GM12872 (cell line): Measurements from ENCODE around the gene RMDN3.

Experiments
- TF ChIP-seq, protein P1 (sequence below): IDR thresholded peaks from 3 replicates; pipeline ENCODE4 v1.5.1; 2011; ENCODE audit warnings: low read depth, mild to moderate bottlenecking, low read length, moderate library complexity; ENCODE audit not compliant: insufficient read depth

Gene RMDN3

DNA sequence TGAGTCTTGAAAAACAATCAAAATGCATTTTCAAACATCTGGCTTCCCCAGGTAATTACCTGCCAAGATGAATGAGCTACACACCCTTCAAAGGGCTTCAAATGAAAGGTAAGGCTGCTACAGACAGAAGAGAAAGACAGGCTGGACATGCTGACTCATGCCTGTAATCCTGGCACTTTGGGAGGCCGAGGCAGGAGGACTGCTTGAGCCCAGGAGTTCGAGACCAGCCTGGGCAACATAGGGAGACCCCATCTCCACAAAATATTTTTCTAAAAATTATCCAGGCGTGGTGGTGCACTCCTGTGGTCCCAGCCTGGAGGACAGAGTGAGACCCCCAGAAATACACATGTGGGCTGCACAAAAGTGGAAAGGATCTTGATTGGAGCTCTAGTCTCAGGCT lies 37.3 kb upstream of the RMDN3 start:
- TF ChIP-seq, protein P1, sequence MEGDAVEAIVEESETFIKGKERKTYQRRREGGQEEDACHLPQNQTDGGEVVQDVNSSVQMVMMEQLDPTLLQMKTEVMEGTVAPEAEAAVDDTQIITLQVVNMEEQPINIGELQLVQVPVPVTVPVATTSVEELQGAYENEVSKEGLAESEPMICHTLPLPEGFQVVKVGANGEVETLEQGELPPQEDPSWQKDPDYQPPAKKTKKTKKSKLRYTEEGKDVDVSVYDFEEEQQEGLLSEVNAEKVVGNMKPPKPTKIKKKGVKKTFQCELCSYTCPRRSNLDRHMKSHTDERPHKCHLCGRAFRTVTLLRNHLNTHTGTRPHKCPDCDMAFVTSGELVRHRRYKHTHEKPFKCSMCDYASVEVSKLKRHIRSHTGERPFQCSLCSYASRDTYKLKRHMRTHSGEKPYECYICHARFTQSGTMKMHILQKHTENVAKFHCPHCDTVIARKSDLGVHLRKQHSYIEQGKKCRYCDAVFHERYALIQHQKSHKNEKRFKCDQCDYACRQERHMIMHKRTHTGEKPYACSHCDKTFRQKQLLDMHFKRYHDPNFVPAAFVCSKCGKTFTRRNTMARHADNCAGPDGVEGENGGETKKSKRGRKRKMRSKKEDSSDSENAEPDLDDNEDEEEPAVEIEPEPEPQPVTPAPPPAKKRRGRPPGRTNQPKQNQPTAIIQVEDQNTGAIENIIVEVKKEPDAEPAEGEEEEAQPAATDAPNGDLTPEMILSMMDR: no peak

DNA sequence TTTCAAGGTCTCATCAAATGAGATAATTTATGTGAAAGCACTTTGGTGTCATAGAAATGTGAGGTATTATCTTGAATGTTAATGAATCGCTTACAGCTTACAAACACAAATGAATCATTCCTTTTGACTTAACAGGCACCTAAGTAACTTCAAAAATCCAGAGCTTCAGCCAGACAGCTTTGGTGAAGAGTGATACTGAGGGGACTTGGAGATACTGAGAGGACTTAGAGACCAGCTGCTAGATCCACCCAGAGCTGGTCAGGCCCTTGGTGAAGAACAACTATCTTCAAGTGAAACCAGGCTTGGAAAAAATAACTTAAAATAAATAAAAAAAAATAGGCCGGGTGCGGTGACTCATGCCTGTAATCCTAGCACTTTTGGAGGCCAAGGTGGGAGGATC lies 35.7 kb upstream of the RMDN3 start:
- TF ChIP-seq, protein P1: no peak

DNA sequence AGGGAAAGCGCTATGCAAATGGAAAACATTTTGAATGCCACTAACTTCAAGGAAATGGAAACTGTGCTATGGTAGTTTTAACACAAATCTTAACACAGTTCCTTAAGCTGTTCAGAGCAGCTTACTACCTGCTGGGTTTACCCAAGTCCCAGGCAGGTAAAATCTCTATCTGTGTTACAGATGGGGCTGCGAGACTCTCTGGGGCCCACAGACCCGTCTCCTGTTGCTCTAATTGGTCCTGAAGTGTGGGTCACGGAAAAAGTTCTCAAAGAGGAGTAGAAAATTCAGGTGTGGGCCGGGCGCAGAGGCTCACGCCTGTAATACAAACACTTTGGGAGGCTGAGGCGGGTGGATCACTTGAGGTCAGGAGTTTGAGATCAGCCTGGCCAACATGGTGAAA lies 34.9 kb upstream of the RMDN3 start:
- TF ChIP-seq, protein P1: no peak

DNA sequence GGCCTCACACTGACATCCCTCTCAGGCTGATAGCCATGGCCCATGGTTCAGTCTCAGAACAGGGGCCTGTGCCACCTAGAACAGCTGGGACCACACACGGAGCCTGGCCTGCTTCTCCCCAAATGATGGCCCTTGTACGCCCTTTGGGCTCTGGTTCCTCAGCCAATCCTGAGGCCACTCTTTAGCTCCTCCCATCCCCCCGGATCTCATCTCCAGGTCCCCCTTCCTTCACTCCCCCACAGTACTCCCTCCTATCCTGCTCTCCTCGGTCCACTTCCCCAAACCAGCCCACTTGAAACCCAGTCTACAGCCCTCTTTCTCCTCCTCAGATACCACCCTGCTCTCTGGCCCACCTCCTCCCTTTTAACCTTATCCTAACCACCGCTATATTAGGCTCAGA lies 34.1 kb upstream of the RMDN3 start:
- TF ChIP-seq, protein P1: no peak

DNA sequence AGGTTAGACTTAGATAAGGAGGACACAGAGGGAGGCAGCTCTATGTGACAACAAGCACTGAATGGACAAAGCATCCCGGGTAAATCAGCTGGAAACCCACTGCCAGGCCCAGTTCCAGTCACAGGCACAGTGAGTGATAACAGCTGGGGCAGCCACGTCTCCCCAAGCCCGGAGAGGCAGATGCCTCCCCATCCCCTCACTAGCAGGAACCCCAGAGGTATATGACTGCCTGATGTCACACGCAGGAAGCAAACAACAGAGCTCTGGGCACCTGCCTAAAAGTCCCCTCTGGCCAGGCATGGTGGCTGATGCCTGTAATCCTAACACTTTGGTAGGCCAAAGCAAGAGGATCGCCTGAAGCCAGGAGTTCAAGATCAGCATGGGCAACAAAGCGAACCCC lies 32.9 kb upstream of the RMDN3 start:
- TF ChIP-seq, protein P1: no peak

DNA sequence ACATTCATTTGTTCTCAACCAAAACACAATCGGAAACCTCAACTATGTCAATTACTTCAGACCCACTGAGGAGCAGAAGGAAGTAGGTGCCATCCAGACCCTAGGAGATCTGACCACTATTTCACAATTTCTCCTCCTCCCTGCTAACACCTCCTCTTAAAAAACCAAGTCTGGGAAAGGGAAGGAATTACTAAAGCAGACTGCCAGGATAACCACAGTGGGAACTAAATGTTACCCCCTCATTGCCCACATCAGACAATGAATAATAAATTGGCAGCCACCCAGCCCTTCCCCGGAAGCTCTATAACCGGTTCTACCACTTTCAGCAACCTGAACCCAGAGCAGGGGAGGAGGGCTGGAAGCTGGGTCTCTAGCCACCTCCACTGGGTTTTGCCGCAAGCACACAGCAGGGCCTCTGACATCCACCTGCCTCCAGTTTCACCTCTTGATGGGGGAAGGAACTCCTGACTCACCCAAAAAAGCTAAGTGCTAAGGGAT lies 32.3 kb upstream of the RMDN3 start:
- TF ChIP-seq, protein P1: no peak

DNA sequence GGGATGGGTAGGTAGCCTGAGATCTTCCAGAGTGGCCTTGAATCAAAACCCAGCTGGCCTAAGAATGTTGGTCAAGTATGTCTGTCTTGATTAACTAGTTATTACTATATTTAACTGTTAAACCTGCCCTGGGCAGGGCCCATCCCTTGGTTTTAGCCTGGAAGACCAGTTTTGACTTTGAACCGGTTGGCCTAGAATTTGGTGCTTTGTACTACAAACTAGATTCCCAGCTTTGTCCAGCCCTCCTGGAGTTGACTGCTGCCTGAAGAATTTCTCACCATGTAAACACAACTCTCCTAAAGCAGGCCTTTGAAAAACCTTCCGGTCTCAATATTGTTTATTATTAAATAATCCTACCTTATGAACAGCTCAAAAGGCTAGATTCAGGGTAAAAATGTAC lies 30.8 kb upstream of the RMDN3 start:
- TF ChIP-seq, protein P1: no peak

DNA sequence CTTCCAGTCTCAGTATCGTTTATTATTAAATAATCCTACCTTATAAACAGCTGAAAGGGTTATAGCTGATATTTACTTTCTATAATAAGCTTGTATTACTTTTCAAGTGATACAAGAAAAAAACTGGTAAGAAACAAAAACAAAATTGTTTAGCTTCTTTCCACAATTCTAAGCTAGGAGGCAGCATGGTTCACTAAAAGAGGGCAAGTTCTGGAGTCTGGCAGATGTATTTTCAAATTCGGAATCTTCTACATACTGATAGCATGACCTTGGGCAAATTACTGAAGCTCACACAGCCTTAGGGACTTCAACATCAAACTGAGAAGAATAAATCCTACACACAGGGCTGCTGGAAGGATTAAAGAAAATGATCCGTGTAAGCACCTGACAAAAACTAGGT lies 30.1 kb upstream of the RMDN3 start:
- TF ChIP-seq, protein P1: no peak
